Measurements from ENCODE around the gene TMEM204.

Gene TMEM204

DNA sequence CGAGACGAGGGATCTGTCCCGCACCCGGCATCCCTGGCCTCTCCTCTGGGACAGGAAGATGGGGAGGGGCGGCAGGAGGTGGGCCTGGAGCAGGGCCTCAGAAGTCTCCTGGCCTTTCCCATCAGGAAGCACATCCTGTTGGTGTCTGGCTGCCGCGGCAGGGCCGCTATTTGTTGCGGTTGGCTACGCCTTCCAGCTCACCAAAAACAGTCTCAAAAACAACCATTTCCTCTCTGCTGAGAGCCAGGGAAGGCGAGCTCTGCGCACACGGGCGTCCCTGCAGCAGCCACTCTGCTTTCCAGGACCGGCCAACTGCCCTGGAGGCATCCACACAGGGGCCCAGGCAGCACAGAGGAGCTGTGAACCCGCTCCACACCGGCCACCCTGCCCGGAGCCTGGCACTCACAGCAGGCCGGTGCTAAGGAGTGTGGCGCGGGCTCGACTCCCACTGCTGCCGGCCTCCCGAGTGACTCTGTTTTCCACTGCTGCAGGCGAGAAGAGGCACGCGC is at the start of gene TMEM204:
Gene TMEM204 (plus strand): TSS at position 224 of the 509 bp plus-strand sequence. CDS start 610 bp downstream, outside the sequence.
- Histone ChIP-seq H3K27me3 (ENCODE audit: control insufficient read depth, low read length) (no peaks in the 10 kb centered on the region), H3K4me1 (ENCODE audit: control insufficient read depth, low read length) (peaks cover 4% of the 10 kb centered on the region; the same call in 1 of the 2 replicates), H3K9me3 (ENCODE audit: control insufficient read depth, insufficient read depth, low read length) (no peaks in the 10 kb centered on the region), H3K27ac (ENCODE audit: low read depth, low read length) (no peak within 1 kb of the TSS), H3K4me2 (ENCODE audit: low read length) (no peak within 1 kb of the TSS), H4K20me1 (ENCODE audit: control insufficient read depth, insufficient read depth, low read depth, low read length) (no peaks in the 10 kb centered on the region), H3K36me3 (ENCODE audit: control insufficient read depth, low read length) (no peaks in the 10 kb centered on the region), H3K4me3 (ENCODE audit: low read length) (no peak within 1 kb of the TSS), H3K79me2 (ENCODE audit: control insufficient read depth, low read length) (no peaks in the 10 kb centered on the region), H3K9me2 (replicated peaks; ENCODE audit: control insufficient read depth, low read length) (no peaks in the 10 kb centered on the region), H3F3A (ENCODE audit: control insufficient read depth, insufficient read depth) (no peaks in the 10 kb centered on the region)
- TF ChIP-seq CTCF (IDR thresholded peaks at IDR 0.05; ENCODE audit: low read depth, low read length, poor library complexity, severe bottlenecking) = no peak
- TF ChIP-seq EZH2phosphoT487 (IDR thresholded peaks at IDR 0.05; ENCODE audit: borderline replicate concordance, low read length) = no peak

DNA sequence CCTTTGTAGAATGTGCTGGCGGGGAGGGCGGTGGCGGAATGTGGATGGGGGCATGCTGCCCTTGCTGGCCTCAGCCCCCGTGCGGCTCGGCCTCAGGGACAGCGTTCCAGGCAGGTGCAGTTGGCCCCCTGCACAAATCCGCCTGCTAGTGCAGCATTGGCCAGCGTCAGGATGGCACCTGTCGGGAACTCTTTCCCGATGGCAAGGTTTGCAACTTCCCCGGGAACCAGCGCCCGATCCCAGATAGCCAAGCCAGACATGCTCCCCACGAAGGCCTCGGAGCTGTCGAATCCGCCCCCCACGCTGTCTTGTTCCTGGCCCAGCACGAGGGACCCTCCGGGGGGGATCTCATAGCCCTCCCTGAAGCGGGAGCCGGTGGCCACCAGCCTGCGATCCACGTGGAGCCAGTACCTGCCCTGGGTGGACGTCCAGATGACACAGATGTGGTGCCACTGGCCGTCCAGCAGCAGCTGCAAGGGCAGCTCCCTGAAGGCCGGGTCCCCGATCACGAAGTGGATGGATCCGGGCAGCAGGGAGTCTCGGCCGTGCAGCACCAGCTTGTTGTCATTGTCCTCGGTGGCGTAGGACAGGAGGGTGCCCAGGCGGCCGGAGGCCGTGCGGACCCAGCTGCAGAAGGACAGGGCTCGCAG is 47.5 kb upstream of the TMEM204 start:
- Histone ChIP-seq H3K9me2 (replicated peaks; ENCODE audit: control insufficient read depth, low read length) (no peaks in the 10 kb centered on the region), H3K36me3 (ENCODE audit: control insufficient read depth, low read length) (no peaks in the 10 kb centered on the region), H4K20me1 (ENCODE audit: control insufficient read depth, insufficient read depth, low read depth, low read length) (no peaks in the 10 kb centered on the region), H3K27ac (ENCODE audit: low read depth, low read length) (no peak overlapping the region), H3K9me3 (ENCODE audit: control insufficient read depth, insufficient read depth, low read length) (no peaks in the 10 kb centered on the region), H3K27me3 (ENCODE audit: control insufficient read depth, low read length) (peaks cover 34% of the 10 kb centered on the region), H3K4me3 (ENCODE audit: low read length) (no peak overlapping the region), H3K4me1 (ENCODE audit: control insufficient read depth, low read length) (peaks cover 1% of the 10 kb centered on the region), H3K4me2 (ENCODE audit: low read length) (no peak overlapping the region), H3F3A (ENCODE audit: control insufficient read depth, insufficient read depth) (no peaks in the 10 kb centered on the region), H3K79me2 (ENCODE audit: control insufficient read depth, low read length) (no peaks in the 10 kb centered on the region)
- no peak for TF ChIP-seq EZH2phosphoT487 (IDR thresholded peaks at IDR 0.05; ENCODE audit: borderline replicate concordance, low read length)
- TF ChIP-seq CTCF (IDR thresholded peaks at IDR 0.05; ENCODE audit: low read depth, low read length, poor library complexity, severe bottlenecking) = no peak

DNA sequence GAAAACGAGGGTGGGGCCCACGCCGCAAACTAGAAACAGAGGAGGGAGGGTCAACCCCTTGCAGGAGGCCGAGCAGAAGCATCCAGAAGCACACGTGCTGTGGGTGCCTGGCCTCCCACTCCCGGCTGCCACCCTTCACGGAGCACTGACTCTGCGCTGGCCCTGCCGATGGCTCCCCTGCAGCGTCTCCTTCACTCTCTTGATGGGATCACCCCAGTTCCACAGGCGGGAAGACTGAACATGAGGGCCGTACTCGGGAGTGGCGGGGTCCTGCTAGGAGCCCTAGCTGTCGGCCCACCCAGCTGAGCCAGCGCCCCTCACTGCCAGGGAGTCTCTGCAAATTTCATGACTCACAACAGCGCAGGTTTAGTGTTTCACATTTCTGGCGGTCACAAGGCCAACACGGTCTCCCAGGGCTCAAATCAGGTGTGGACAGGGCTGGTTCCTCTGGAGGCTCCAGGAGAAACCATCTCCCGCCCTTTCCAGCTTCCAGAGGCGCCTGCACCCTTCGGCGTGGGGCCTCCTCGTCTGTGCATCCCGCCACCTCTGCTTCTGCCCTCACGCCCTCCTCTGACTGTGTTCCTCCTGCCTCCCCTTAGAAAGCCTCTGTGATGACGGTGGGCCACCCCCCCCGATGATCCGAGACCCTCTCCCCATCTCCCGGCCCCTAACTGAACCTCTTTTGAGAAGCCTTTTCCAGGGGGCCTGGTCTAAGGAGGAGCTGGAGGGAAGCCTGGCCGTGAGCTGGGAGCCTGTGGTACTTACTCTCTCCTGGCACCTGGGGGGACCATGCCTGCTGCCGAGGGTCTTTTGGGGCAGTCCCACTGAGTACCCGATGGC is 46.7 kb upstream of the TMEM204 start:
- Histone ChIP-seq H3K9me3 (ENCODE audit: control insufficient read depth, insufficient read depth, low read length) (no peaks in the 10 kb centered on the region), H3K27ac (ENCODE audit: low read depth, low read length) (no peak overlapping the region), H3K36me3 (ENCODE audit: control insufficient read depth, low read length) (no peaks in the 10 kb centered on the region), H4K20me1 (ENCODE audit: control insufficient read depth, insufficient read depth, low read depth, low read length) (no peaks in the 10 kb centered on the region), H3K4me1 (ENCODE audit: control insufficient read depth, low read length) (no peaks in the 10 kb centered on the region), H3K4me2 (ENCODE audit: low read length) (no peak overlapping the region), H3K4me3 (ENCODE audit: low read length) (no peak overlapping the region), H3K27me3 (ENCODE audit: control insufficient read depth, low read length) (peaks cover 27% of the 10 kb centered on the region), H3K79me2 (ENCODE audit: control insufficient read depth, low read length) (no peaks in the 10 kb centered on the region), H3F3A (ENCODE audit: control insufficient read depth, insufficient read depth) (no peaks in the 10 kb centered on the region), H3K9me2 (replicated peaks; ENCODE audit: control insufficient read depth, low read length) (no peaks in the 10 kb centered on the region)
- TF ChIP-seq CTCF (IDR thresholded peaks at IDR 0.05; ENCODE audit: low read depth, low read length, poor library complexity, severe bottlenecking) = no peak
- no peak for TF ChIP-seq EZH2phosphoT487 (IDR thresholded peaks at IDR 0.05; ENCODE audit: borderline replicate concordance, low read length)
